Natural killer cell treated with Interleukin-12 subunit alpha and Interleukin-12 subunit beta and Interleukin-15 and Interleukin-18, amount 100 ng/mL, for 72 hours (primary cell): ENCODE results near the gene CTIF. TPM values are rescaled to one million over a fixed set of nuclear protein-coding genes. Genes with fewer than 3 reads are reported as not detected.

Experiments
- ATAC-seq, 2 donors: fragments of 150-1000 bp; cut with Tn5 transposase in 1 of 2; sonication (Bioruptor Pico), chemical (Tn5 transposase) in 1 of 2; 2 replicates each; pipeline ENCODE4 v1.10.0; 2021
- DNase-seq: peaks from one replicate; pipeline ENCODE4 v3.0.0; 2022; ENCODE audit warnings: low spot score
- H3K27ac Mint-ChIP-seq, 2 donors: 1 replicate in 1 of 2; 2 replicates in 1 of 2; pipeline ENCODE4 v1.8.0; 2022; ENCODE audit warnings: mixed read lengths in 2 of 2, mild to moderate bottlenecking in 1 of 2, moderate library complexity in 1 of 2
- H3K27me3 Mint-ChIP-seq, 2 donors: 1 replicate in 1 of 2; 2 replicates in 1 of 2; pipeline ENCODE4 v1.8.0; 2022; ENCODE audit warnings: mixed read lengths in 2 of 2
- H3K36me3 Mint-ChIP-seq: one replicate; pipeline ENCODE4 v1.8.0; 2022; ENCODE audit warnings: mixed read lengths
- H3K4me1 Mint-ChIP-seq, 2 donors: 1 replicate in 1 of 2; 2 replicates in 1 of 2; pipeline ENCODE4 v1.8.0; 2022; ENCODE audit warnings: low read depth in 2 of 2, mixed read lengths in 2 of 2, mild to moderate bottlenecking in 1 of 2
- H3K4me3 Mint-ChIP-seq: one replicate; pipeline ENCODE4 v1.8.0; 2022; ENCODE audit warnings: mixed read lengths
- H3K9me3 Mint-ChIP-seq: 2 replicates; pipeline ENCODE4 v1.8.0; 2022; ENCODE audit warnings: mixed read lengths
- total RNA-seq, 2 donors: library from RNA; stranded (reverse); gene quantifications; one replicate each; pipeline ENCODE4 v1.2.3, GENCODE V29; 2022

Gene CTIF
- total RNA-seq, 2 donors from 2014 or later: 8.4 to 13.0 TPM

DNA sequence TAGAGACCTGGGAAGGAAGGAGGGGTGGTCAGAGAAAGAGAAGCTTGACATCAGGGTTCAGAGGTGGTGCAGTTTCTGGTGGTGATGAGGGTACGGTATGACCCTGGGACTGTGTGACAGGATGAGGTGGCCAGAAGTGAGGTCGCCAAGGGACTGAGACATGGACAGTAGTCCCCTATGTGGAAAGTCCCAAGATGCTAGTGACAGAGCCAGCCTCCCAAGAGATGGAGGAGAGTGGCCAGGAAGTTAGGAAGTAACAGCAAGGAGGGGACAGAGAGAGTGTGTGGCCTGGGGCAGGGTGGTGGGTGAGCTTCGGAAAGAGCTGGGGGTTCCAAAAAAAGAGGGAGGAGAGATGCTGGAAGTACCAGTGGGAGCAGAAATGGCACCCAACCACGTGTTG, 345.9 kb downstream of the CTIF start:
- ATAC-seq (peak; percentile 39 to 43), DNase-seq (no peak)
- no peaks in the 10 kb centered on the region for H3K27me3 Mint-ChIP-seq
- H3K4me3 Mint-ChIP-seq: no peak overlapping the region
- H3K36me3 Mint-ChIP-seq: no peaks in the 10 kb centered on the region
- no peaks in the 10 kb centered on the region for H3K9me3 Mint-ChIP-seq
- peak overlapping the region; percentile 8 to 85 for H3K27ac Mint-ChIP-seq
- H3K4me1 Mint-ChIP-seq: peaks cover 29 to 30% of the 10 kb centered on the region in 2 donors

GRCh38 chr18:48885266-48885923, 346.6 kb downstream of the CTIF start:
- Mint-ChIP-seq H3K9me3 (no peaks in the 10 kb centered on the region), H3K4me3 (no peak overlapping the region), H3K27me3 (no peaks in the 10 kb centered on the region), H3K36me3 (no peaks in the 10 kb centered on the region), H3K27ac (peak overlapping the region; percentile 8 to 85), H3K4me1 (peaks cover 23% of the 10 kb centered on the region in 2 donors)
- peak in 1 of 2 donors; percentile 46 for ATAC-seq
- DNase-seq: no peak

DNA sequence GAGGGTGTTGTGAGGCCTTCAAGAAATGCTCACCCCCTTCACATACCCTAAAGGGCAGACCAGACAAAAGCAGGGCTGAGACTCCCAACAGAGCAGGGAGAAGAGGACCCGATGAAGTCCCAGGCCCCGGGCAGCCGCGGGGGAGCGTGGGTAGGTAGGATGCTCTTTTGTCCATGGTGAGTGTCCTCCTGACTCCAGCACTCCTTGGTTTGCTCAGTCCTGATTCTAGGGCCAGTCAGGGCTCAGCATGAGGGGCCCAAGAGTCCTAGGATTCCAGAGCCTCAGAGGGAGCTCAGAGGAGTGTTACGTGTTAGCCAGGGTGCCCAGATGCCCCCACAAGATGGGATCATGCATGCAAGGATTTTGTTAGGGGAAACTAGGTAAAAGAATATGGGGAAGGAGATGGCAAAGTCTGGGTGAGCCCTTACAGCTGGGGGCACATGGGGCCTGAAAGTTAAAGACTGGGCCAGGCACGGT, 347.1 kb downstream of the CTIF start:
- H3K4me1 Mint-ChIP-seq: peaks cover 17 to 18% of the 10 kb centered on the region in 2 donors
- no peak for DNase-seq
- no peak overlapping the region for H3K4me3 Mint-ChIP-seq
- H3K9me3 Mint-ChIP-seq: no peaks in the 10 kb centered on the region
- no peaks in the 10 kb centered on the region for H3K36me3 Mint-ChIP-seq
- no peaks in the 10 kb centered on the region for H3K27me3 Mint-ChIP-seq
- ATAC-seq: no peak
- peak overlapping the region in 1 of 2 donors; percentile 85 for H3K27ac Mint-ChIP-seq

DNA sequence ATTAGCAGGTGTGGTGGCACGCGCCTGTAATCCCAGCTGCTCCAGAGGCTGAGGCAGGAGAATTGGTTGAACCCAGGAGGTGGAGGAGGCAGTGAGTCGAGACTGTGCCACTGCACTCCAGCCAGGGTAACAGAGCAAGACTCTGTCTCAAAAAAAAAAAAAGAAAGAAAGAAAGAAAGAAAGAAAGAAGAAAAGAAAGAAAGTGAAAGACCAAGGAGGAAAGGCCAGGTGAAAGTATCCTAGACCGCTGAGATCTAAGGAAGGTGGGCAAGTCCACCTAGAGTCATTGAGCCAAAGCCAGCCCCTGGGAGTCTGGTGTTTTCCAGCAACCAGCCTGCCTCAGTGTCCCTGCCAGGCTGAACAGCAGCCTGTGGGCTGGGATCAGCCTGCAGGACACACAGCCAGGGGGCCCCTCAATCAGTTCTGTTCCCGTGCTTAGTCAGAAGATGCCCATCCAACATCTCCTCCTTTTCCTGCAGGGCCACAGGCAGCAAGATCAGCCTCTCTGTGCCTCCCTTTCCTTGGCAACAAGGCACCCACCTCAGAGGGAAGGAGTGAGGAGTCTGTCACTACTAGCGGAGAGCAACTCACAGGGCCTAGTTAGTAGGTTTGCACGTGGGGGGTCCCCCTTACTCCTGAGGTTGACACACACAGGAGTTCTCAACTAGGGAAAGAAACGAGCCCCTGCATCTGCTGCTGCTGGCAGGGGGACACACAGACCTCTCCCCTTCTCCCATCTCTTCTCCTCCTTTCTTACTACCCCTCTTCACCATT, 347.9 kb downstream of the CTIF start:
- Mint-ChIP-seq H3K27me3 (no peaks in the 10 kb centered on the region), H3K9me3 (no peaks in the 10 kb centered on the region), H3K4me3 (no peak overlapping the region), H3K36me3 (no peaks in the 10 kb centered on the region), H3K27ac (peak overlapping the region in 1 of 2 donors; percentile 85), H3K4me1 (peaks cover 14 to 16% of the 10 kb centered on the region in 2 donors)
- no peak for ATAC-seq
- DNase-seq: no peak

DNA sequence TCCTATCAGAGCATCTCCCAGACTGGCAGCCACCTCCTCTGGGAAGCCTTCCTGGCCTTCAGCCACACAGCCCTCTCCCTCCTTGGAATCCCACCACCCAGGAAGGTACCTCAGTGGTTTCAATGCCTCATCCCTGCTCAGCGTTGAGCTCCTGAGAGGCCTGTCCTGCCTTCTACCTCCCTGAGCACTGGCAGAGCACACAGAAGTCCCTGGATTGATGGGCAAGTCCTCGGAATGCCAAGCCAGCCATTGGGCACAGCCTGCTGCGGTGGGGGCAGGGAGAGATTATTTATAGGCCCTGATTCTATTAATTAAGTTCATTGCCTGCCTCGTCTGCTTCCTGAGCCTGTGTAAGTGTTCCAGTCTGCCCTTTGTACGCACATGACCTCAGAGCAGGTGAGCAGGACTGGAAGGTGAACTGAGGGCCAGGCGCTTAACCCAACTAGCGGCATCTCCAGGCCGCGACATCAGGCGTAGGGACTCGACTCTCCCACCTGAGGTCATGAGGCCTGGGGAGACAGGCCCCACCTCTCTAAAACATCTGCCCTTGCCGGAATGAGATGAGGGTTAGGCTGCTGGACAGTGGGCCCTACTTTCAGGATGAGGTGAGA, 348.6 kb downstream of the CTIF start:
- H3K36me3 Mint-ChIP-seq: no peaks in the 10 kb centered on the region
- H3K4me3 Mint-ChIP-seq: no peak overlapping the region
- no peaks in the 10 kb centered on the region for H3K27me3 Mint-ChIP-seq
- H3K9me3 Mint-ChIP-seq: no peaks in the 10 kb centered on the region
- no peak for ATAC-seq
- DNase-seq: no peak
- H3K27ac Mint-ChIP-seq: peak overlapping the region in 1 of 2 donors; percentile 85
- H3K4me1 Mint-ChIP-seq: peaks cover 14 to 16% of the 10 kb centered on the region in 2 donors

DNA sequence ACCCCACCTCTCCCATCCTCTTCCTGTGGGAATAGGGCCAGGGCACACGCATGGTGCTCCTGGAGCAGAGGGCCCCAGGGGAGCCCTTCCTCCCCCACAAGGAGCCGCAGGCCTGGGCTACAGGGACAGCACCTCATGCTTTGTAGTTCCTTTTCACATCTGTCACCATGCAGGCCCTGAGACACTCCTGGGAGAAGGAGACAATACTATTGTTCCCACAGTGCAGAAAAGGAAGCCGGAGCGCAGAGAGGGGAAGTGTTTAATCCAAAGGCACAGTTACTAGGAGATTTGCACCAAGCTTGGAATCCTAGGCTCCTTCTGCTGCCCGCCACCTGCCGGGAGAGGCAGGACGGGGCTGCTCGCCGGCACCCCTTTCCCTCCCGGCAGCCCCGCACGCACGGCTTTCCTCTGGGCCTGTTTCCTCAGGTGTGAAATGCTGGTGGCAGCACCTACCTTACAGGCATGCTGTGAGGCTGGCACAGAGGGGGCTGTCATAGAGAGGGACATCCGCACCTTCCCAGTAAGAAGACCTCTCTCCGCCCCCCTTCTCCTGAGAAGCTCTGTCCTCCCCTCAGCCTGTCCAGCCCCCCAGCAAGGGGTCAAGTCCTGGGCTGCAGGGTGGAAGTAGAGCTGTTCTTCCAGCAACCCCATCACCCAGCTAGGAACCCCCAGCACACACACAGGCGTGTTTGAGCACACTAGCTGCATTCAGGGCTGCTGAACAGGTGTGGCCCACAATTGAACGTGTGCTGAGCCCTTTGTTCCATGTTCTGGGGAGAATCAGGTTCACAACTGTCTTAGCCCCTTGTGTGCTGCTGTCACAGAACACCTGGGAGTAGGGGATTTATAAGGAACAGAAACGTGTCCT, 349.3 kb downstream of the CTIF start:
- no peaks in the 10 kb centered on the region for H3K27me3 Mint-ChIP-seq
- DNase-seq (no peak), ATAC-seq (no peak)
- peaks cover 14 to 19% of the 10 kb centered on the region in 2 donors for H3K4me1 Mint-ChIP-seq
- no peak overlapping the region for H3K4me3 Mint-ChIP-seq
- no peaks in the 10 kb centered on the region for H3K9me3 Mint-ChIP-seq
- H3K36me3 Mint-ChIP-seq: no peaks in the 10 kb centered on the region
- H3K27ac Mint-ChIP-seq: peak overlapping the region in 1 of 2 donors; percentile 85

DNA sequence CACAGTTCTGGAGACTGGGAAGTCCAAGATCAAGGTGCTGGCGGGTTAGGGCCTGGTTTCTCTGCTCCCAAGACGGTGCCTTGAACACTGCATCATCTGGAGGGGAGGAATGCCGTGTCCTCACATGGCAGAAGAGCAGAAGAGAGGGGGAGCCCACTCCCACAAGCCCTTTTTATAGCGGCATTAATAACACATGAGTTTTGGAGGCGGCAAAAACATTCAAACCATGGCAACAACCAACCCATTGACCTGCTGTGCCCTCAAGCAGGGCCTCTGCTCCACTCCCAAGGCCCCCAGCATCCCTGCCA, 349.9 kb downstream of the CTIF start:
- Mint-ChIP-seq H3K27me3 (no peaks in the 10 kb centered on the region), H3K4me1 (peaks cover 14 to 24% of the 10 kb centered on the region in 2 donors), H3K27ac (no peak overlapping the region), H3K36me3 (no peaks in the 10 kb centered on the region), H3K9me3 (no peaks in the 10 kb centered on the region), H3K4me3 (no peak overlapping the region)
- DNase-seq: no peak
- no peak for ATAC-seq

- H3K4me1 Mint-ChIP-seq: peaks cover 13 to 21% of the 10 kb centered on the region in 2 donors
- no peaks in the 10 kb centered on the region for H3K9me3 Mint-ChIP-seq
- no peaks in the 10 kb centered on the region for H3K27me3 Mint-ChIP-seq
- no peak overlapping the region for H3K4me3 Mint-ChIP-seq
- DNase-seq (no peak), ATAC-seq (no peak)
- H3K27ac Mint-ChIP-seq: peak overlapping the region in 1 of 2 donors; percentile 63
- H3K36me3 Mint-ChIP-seq: no peaks in the 10 kb centered on the region
These were observed 350.5 kb downstream of the CTIF start for GRCh38 chr18:48889115-48889941.

DNA sequence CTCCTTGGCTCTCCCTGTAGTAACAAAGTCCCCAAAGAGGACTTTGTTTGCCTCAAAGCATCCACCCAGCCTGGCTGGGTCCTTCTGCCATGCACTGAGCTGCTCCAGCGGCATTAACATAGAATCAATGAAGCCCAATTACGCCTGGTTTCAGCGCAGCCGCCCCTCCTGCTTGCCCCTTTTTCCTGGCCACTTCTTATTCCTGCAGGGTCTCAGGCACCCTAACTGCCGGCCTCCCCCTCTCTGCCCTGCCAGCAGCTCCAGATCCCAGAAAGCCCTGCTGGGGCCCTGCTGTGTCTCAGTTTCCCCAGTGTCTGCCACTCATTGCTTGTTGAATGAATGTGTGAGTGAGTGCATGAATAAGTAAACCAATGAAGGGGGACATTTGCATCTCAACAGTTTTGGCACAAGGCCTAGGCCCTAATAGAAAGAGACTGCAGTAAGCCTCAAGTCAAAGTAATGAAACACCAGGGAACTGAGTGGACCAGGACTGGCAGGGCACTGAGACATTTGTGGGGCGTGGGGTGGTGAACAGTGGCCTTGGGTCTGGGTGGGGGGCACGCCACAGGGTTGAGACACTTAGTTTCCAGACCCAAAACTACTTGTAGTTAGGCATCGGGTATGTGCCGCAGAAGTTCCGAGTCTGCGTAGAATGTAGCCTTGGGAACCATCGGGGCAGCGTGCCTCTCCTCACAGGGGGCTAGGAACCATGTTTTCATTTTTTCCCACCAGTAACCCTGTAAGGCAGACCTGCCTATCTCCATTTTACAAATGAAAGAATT, 351.3 kb downstream of the CTIF start:
- Mint-ChIP-seq H3K9me3 (no peaks in the 10 kb centered on the region), H3K27me3 (no peaks in the 10 kb centered on the region), H3K4me1 (peaks cover 11 to 18% of the 10 kb centered on the region in 2 donors), H3K36me3 (no peaks in the 10 kb centered on the region), H3K4me3 (no peak overlapping the region), H3K27ac (peak overlapping the region in 1 of 2 donors; percentile 63)
- ATAC-seq: no peak
- no peak for DNase-seq

GRCh38 chr18:48891721-48892120, 352.9 kb downstream of the CTIF start:
- Mint-ChIP-seq H3K4me3 (no peak overlapping the region), H3K27ac (no peak overlapping the region), H3K27me3 (no peaks in the 10 kb centered on the region), H3K9me3 (no peaks in the 10 kb centered on the region), H3K4me1 (peaks cover 13 to 23% of the 10 kb centered on the region in 2 donors), H3K36me3 (no peaks in the 10 kb centered on the region)
- DNase-seq (no peak), ATAC-seq (no peak)

DNA sequence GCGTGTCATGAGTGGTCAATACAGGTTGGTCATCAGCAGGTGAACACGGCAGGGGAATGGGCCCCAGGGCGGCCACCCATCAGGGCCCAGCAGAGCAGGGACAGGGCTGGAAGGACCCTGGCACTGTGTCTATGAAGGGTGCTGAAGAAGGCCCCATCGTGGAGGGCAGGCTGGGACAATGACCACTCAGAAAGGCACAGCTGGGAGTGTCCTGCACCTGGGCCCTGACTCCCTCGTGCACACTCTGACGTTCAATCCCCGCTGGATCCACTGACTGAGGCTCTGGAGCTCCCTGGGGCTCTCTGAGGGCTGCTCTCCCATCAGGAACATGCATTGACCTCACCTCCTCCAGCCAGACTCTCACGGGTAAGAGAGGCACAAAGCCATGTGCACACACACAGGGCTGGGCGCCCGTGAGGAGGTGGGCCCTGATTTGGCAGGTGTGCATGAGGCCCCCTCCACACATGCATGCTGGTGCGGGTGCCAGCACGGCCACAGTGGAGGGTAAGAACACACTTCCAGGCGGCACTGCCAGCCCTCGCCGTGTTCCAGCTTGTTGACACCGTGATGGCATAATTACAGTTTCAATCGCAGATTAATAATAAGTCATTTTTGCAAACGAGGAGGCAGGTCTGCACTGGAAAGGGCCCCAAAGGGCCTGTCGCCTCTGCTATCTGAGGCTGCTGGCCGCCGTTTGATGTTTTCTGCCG, 353.5 kb downstream of the CTIF start:
- no peak overlapping the region for H3K4me3 Mint-ChIP-seq
- H3K27me3 Mint-ChIP-seq: no peaks in the 10 kb centered on the region
- H3K36me3 Mint-ChIP-seq: no peaks in the 10 kb centered on the region
- no peak overlapping the region for H3K27ac Mint-ChIP-seq
- H3K9me3 Mint-ChIP-seq: no peaks in the 10 kb centered on the region
- DNase-seq (no peak), ATAC-seq (no peak)
- peaks cover 19 to 24% of the 10 kb centered on the region in 2 donors for H3K4me1 Mint-ChIP-seq
